Fibroblast of the conjunctiva (primary cell): Measurements from ENCODE around the gene TEDC2.
"Not testable (repeated sequence)": the region's sequence is repeated elsewhere in the genome, so short reads cannot be mapped to it uniquely, and the experiment has no call there.

Source experiments
- DNase-seq: peaks from one replicate; pipeline ENCODE4 v3.0.0-alpha.2; 2010; ENCODE audit warnings: low read depth

Gene TEDC2

DNA sequence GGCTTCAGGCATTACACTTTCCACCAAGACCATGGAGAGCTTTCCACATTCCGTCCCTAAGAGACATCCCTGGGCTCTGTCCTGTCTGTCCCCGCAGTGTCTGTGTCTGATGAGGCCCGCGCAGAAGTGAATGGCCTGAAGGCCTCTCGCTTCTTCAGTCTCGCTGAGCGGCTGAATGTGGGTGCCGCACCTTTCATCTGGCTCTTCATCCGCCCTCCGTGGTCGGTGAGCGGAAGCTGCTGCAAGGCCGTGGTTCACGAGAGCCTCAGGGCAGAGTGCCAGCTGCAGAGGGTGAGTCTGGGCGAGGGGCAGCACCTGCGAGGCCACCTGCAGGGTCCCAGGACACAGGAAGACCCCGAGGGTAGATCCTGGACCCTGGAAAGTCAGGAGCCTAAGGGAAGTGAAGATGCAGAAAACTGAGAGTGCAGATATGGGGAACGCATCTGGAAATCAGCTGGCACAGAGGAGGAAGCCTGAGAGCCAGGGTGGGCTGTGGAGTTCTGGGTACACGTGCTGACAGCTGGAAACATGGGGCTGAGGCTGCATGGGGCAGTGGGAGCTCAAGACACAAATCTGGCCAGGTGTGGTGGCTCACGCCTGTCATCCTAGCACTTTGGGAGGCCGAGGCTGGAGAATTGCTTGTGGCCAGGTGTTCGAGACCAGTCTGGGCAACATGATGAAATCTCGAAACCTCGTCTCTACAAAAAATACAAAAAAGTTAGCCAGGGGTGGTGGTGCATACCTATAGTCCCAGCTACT lies 22.7 kb upstream of the TEDC2 start:
- no peak for DNase-seq

GRCh38 chr16:2438121-2438520 lies 21.8 kb upstream of the TEDC2 start:
- no peak for DNase-seq

GRCh38 chr16:2439598-2439997 lies 20.3 kb upstream of the TEDC2 start:
- DNase-seq, result no peak

DNA sequence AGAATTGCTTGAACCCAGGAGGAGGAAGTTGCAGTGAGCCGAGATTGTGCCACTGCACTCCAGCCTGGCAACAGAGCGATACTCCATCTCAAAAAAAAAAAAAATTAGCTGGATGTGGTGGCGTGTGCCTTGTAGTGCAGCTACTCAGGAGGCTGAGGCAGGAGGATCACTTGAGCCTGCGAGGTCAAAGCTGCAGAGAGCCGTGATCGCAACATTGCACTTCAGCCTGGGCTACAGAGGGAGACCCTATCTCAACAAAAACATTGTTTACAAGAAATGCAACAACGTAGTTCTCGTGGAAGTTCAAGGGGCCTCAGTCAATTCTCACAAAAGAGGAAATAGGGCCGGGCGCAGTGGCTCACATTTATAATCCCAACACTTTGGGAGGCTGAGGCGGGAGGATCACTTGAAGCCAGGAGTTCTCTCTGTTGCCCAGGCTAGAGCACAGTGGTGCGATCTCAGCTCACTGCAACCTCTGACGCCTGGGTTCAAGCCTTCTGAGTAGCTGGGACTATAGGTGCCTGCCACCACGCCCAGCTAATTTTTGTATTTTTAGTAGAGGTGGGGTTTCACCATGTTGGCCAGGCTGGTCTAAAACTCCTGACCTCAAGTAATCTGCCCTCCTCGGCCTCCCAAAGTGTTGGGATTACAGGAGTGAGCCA lies 18.6 kb upstream of the TEDC2 start:
- not testable (repeated sequence) for DNase-seq

DNA sequence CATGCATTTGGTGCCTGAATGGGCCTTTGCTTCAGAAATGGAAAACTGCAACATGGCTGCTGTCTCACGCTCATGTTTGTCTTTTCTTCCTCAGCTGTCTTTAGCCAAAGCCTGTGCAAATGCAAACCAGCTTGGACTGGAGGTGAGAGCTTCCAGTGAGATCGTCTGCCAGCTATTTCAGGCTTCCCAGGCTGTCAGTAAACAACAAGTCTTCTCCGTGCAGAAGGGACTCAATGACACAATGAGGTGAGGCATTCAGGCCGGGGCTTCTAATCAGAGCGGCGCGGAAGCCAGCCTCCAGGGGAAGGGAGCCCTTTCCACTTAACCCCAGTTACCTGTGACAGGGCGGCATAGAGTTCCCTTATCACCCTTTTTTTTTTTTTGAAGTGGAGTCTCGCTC lies 16.4 kb upstream of the TEDC2 start:
- DNase-seq, result no peak

GRCh38 chr16:2447920-2448583 lies 11.9 kb upstream of the TEDC2 start:
- DNase-seq, result no peak

DNA sequence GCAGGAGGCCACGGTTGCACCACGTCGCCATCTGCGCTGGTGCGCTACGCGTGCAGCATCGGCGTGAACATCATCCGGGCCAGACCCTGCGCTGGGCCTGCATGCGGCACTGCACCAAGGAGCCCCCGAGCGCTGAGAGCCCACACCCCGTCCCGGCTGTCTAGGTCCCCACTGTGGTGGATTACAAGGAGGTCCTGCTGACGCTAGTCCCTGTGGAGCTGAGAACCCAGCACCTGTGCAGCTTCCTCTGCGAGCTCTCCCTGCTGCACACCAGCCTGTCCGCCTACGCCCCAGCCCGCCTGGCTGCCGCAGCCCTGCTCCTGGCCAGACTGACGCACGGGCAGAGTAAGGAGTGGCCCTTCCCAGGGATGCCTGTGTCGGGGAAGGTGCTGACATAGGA lies 10.8 kb upstream of the TEDC2 start:
- no peak for DNase-seq

- DNase-seq, result no peak
Measured at GRCh38 chr16:2450535-2450934, 9.4 kb upstream of the TEDC2 start.

- DNase-seq, result no peak
Measured at GRCh38 chr16:2450975-2451381, 8.9 kb upstream of the TEDC2 start.

- DNase-seq, result no peak
Measured at GRCh38 chr16:2451851-2452320, 8.0 kb upstream of the TEDC2 start.

- DNase-seq, result no peak
Measured at GRCh38 chr16:2452650-2453049, 7.3 kb upstream of the TEDC2 start.

DNA sequence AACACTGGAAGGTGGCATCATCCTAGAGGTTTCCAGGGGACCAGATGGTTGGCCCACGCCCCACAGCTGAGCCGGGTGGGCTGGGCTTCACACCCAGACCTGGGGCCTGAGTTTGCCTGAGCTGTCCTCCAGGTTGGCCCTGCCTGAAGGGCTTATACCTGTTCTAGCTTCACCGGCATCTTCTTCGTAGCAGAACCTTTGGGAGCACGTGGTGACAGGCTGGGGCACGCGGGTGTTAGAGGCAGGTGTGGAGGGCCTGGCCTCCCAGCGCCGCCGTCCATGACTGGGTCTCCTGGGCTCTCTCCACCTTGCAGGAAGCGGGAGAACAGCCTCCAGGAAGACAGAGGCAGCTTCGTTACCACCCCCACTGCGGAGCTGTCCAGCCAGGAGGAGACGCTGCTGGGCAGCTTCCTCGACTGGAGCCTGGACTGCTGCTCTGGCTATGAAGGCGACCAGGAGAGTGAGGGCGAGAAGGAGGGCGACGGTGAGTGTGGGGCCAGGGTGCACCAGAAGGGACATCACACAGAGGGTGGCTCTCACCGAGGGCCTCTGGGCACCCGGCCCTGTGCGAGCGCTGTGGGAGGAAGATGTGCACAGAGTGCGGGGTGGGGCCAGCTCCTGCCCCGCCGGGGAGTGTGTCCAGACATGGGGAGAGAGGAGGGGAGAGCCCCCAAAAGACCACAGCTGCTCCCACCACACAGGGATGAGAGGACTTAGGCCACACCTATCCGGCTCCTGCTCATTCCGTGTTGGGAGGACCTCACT lies 4.6 kb upstream of the TEDC2 start:
- no peak for DNase-seq

GRCh38 chr16:2456551-2457153 lies 3.3 kb upstream of the TEDC2 start:
- DNase-seq, result no peak

GRCh38 chr16:2457267-2457666 lies 2.6 kb upstream of the TEDC2 start:
- no peak for DNase-seq

DNA sequence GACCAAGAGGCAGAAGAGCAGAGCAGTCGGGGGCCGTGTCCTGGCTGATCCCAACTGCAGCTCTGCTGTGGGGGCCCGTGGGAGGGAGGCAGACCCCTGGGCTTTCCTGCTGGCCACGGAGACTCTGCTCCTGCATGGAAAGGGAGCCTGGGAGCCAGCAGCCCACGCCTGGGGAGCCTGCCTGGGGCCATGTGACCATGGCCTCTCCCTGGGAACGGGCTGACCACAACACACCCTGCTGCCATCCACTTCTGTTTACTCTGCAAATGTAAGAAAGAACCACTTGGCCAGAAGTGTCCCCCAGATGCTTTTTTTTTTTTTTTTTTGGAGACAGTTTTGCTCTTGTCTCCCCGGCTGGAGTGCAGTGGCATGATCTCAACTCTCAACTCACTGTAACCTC lies 2.0 kb upstream of the TEDC2 start:
- DNase-seq, result no peak

GRCh38 chr16:2458887-2459646 lies 842 bp upstream of the TEDC2 start:
- DNase-seq, result no peak

DNA sequence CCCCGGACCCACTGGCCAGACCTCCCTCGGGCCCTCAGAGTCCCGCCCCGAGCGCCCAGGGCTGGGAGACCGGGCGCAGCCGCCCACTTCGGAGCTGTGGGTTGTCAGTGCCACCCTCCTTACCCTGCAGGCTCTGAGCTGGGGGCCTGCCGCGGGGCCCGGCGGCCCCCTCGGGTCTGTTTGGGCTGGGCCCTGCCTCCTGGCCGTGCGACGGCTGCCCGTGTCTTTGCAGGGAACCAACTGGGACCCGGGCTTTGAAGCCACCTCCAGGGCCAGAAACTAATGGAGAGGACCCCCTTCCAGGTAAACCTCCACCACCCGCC lies 443 bp downstream of the TEDC2 start:
- no peak for DNase-seq

DNA sequence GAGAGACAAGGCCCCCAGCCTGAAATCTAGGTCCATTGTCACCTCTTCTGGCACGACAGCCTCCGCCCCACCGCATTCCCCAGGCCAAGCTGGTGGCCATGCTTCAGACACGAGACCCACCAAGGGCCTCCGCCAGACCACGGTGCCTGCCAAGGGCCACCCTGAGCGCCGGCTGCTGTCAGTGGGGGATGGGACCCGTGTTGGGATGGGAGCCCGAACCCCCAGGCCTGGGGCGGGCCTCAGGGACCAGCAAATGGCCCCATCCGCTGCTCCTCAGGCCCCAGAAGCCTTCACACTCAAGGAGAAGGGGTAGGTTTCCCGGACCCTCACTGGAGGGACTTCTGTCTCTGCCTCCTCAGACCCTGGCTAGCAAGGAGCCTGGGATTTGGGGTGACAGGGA lies 1.0 kb downstream of the TEDC2 start:
- no peak for DNase-seq

DNA sequence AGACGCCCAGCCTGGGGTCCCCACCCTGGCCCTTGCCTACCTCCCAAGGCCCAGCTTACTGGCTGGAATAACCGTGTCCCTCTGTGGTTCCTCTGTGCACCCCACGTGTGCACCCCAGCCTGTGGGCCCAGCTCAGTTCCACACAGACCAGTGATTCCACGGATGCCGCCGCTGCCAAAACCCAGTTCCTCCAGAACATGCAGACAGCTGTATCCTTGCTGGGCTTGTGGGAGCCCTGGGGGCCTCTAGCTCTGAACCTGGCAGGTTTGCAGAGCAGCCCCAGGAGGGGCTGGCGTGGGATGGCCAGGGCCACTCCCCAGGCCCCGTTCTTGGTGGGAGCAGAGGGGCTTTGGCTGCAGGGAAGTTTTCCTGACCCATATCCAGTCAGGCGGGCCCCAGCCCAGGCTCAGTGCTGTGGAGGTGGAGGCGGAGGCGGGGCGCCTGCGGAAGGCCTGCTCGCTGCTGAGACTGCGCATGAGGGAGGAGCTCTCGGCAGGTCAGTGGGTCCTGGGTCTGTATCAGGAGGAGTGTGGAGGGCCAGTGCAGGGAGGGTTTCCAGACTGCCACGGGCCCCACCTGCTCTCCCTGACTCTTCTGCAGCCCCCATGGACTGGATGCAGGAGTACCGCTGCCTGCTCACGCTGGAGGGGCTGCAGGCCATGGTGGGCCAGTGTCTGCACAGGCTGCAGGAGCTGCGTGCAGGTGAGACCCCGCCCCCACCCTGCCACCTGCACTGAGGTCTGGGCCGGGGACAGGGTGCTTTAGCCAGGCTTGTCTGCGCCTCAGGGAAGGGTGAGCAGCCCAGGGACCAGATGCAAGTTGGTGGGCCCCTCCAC lies 2.3 kb downstream of the TEDC2 start:
- no peak for DNase-seq

GRCh38 chr16:2464333-2464732 lies 4.4 kb downstream of the TEDC2 start:
- DNase-seq, result no peak
